Measurements from ENCODE around the gene DGCR8.

Gene DGCR8

DNA sequence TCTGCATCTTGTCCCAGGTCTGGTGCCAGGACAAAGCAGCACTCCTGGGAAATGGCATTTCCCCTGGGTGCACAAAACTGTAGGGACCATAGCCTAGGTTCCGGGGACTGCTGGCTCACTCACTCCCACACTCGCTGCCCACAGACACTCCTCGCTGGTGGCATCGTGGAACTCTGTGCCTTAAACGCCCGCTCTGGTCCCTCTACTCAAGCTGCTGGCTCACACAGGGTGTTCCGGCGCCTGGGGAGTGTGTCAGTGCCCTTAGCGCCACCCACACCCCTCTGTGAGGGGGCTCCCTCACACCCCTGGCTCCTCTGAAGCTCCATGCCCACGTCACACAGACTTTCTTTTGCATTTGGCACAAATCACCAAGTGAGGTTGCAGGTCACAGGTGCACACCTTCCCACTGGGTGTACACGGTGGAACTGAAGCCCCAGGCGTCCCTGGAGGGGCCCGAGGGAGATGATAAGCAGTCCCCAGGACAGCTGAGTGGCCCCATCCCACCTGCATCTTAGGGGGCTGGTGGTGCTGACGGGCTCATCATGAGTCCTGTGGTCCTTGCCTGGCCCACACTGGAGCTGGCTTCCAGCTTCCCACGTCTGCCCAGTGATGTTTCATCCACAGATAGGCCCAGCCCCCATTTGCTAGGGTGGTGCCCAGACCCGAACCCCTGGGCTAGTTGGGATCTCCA lies 23.2 kb upstream of the DGCR8 start:
- no peak overlapping the region for H3K9ac ChIP-seq
- no peak overlapping the region for H2AFZ ChIP-seq (ENCODE audit: low read depth)
- H3K27me3 ChIP-seq (ENCODE audit: insufficient read depth, low read depth) = no peaks in the 10 kb centered on the region
- no peaks in the 10 kb centered on the region for H3K4me1 ChIP-seq (ENCODE audit: low read depth, poor library complexity, severe bottlenecking)
- H3K27ac ChIP-seq = no peak overlapping the region
- no peaks in the 10 kb centered on the region for H3K36me3 ChIP-seq (ENCODE audit: insufficient read depth)
- H3K4me2 ChIP-seq = no peak overlapping the region
- TF ChIP-seq, protein P1, sequence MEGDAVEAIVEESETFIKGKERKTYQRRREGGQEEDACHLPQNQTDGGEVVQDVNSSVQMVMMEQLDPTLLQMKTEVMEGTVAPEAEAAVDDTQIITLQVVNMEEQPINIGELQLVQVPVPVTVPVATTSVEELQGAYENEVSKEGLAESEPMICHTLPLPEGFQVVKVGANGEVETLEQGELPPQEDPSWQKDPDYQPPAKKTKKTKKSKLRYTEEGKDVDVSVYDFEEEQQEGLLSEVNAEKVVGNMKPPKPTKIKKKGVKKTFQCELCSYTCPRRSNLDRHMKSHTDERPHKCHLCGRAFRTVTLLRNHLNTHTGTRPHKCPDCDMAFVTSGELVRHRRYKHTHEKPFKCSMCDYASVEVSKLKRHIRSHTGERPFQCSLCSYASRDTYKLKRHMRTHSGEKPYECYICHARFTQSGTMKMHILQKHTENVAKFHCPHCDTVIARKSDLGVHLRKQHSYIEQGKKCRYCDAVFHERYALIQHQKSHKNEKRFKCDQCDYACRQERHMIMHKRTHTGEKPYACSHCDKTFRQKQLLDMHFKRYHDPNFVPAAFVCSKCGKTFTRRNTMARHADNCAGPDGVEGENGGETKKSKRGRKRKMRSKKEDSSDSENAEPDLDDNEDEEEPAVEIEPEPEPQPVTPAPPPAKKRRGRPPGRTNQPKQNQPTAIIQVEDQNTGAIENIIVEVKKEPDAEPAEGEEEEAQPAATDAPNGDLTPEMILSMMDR (conservative IDR thresholded peaks at IDR 0.05; ENCODE audit: low read depth, low read length) = no peak
- no peaks in the 10 kb centered on the region for H3K79me2 ChIP-seq (ENCODE audit: insufficient read depth, low read depth)
- no peak overlapping the region for H3K4me3 ChIP-seq (IDR thresholded peaks at IDR 0.05; ENCODE audit: insufficient read depth, low read depth, low read length)
- no peaks in the 10 kb centered on the region for H4K20me1 ChIP-seq (ENCODE audit: insufficient read depth)

DNA sequence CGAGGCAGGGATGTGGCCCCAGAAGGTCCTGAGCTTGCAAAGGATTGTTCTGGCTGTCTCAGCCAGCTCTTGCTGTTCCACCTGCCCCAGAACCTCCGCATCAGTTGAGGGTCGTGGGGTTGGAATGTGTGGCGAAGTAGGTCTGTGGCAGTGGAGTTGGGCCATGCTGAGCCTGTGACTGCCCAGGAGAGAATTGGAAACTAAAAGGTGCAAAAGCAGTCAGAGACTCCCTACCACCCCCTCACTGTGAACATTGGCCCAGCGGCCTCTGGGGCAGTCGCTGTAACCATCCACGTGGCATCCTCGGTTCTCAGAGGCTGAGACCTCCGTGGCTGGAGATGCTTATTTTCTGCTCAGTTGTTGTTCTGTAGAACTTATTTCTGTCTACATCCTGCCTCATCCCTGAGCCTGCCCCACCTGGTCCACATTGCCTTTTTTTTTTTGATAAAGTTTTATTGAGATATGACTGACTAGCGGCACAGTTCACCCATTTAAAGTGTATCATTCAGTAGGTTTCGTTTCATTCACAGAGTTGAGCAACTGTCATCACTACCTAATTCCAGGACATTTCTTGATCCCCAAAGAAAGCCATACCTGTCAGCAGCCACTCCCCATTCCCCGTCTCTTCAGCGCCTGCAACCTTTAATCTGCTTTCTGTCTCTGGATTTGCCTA lies 22.3 kb upstream of the DGCR8 start:
- no peaks in the 10 kb centered on the region for H3K36me3 ChIP-seq (ENCODE audit: insufficient read depth)
- no peaks in the 10 kb centered on the region for H3K4me1 ChIP-seq (ENCODE audit: low read depth, poor library complexity, severe bottlenecking)

DNA sequence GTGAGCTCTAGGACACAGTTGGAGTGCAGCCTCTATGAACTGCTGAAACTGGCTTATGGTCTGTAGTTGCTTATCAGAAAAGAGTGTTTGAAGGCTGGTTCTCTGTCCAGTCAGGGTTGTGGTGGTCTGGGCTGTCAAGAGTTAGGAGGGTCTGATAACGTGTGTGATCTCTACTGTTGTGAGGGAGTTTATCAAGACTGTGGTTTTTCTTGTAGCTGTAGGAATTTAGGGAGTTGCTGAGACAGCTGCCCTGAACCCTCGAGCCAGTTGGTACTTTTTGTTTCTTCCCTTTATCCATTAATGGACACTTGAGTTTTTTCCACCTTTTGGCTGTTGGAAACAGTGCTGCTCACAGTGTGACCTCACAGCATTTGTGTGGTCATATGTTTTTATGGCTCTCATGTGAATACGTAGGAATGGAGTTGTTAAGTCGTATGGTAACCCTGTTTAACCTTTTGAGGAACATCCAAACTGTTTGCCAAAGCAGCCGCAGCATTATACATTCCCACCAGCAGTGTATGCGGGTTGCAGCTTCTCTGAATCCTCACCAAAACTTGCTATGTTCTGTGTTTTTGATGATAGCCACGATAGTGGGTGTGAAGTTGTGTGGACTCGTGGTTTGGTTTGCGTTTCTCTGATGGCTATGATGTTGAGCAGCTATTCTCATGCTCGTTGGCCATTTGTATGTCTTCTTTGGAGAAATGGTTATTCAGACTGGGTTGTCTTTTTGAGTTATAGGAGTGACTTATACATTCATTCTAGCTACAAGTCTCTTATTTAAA lies 20.9 kb upstream of the DGCR8 start:
- H3K9ac ChIP-seq = no peak overlapping the region
- H3K27me3 ChIP-seq (ENCODE audit: insufficient read depth, low read depth) = no peaks in the 10 kb centered on the region
- H4K20me1 ChIP-seq (ENCODE audit: insufficient read depth) = no peaks in the 10 kb centered on the region
- TF ChIP-seq, protein P1 (conservative IDR thresholded peaks at IDR 0.05; ENCODE audit: low read depth, low read length) = no peak
- no peaks in the 10 kb centered on the region for H3K36me3 ChIP-seq (ENCODE audit: insufficient read depth)
- no peak overlapping the region for H3K4me3 ChIP-seq (IDR thresholded peaks at IDR 0.05; ENCODE audit: insufficient read depth, low read depth, low read length)
- no peak overlapping the region for H3K27ac ChIP-seq
- no peak overlapping the region for H2AFZ ChIP-seq (ENCODE audit: low read depth)
- no peak overlapping the region for H3K4me2 ChIP-seq
- no peaks in the 10 kb centered on the region for H3K4me1 ChIP-seq (ENCODE audit: low read depth, poor library complexity, severe bottlenecking)
- no peaks in the 10 kb centered on the region for H3K79me2 ChIP-seq (ENCODE audit: insufficient read depth, low read depth)

More for the DNA sequence above, 22.3 kb upstream of the DGCR8 start:
- TF ChIP-seq, protein P1 (conservative IDR thresholded peaks at IDR 0.05; ENCODE audit: low read depth, low read length) = no peak
- Histone ChIP-seq H4K20me1 (ENCODE audit: insufficient read depth) (no peaks in the 10 kb centered on the region), H3K79me2 (ENCODE audit: insufficient read depth, low read depth) (no peaks in the 10 kb centered on the region), H3K4me2 (no peak overlapping the region), H3K27me3 (ENCODE audit: insufficient read depth, low read depth) (no peaks in the 10 kb centered on the region), H2AFZ (ENCODE audit: low read depth) (no peak overlapping the region), H3K27ac (no peak overlapping the region), H3K9ac (no peak overlapping the region), H3K4me3 (IDR thresholded peaks at IDR 0.05; ENCODE audit: insufficient read depth, low read depth, low read length) (no peak overlapping the region)

DNA sequence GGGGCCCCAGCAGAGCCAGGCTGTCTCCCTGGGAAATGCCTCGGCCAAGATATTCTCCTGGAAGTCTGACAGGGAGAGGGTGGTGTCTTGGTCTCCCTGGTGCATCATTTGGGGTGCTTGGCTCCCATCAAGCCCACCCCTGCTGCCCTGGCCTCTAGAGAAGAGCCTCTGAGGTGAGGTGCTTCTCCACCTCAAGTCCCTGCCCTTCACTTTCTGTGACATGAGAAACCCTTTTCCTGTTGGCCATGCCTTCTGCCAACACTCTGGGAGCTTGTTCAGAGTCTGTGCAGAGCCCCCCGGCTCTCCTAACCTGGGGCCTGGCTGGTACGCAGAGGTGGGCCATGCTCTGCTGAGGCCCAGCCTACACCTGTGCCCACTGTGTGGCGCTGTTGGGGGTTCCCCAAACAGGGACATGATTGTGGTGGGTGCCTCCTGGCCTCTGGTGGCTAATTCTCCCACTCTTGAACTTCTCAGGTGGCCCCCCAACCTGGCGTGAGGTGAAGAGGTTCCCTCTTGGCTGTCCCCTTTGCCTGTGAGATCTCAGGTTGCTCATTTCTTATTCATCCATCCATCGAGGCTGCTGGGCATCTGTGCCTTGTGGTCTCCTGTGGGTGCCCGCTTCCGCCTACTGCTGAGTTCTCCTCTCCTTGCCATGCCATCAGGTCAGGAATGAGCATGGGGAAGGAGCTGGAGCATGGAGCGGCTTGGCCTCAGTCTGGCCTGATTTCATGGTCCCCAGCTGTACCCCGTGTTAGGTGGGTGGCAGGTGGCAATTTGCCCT lies 19.2 kb upstream of the DGCR8 start:
- no peak overlapping the region for H3K9ac ChIP-seq
- no peaks in the 10 kb centered on the region for H4K20me1 ChIP-seq (ENCODE audit: insufficient read depth)

More for the DNA sequence above, 19.2 kb upstream of the DGCR8 start:
- H3K4me3 ChIP-seq (IDR thresholded peaks at IDR 0.05; ENCODE audit: insufficient read depth, low read depth, low read length) = no peak overlapping the region
- no peaks in the 10 kb centered on the region for H3K79me2 ChIP-seq (ENCODE audit: insufficient read depth, low read depth)
- no peak overlapping the region for H3K4me2 ChIP-seq
- H3K27ac ChIP-seq = no peak overlapping the region
- H2AFZ ChIP-seq (ENCODE audit: low read depth) = no peak overlapping the region
- TF ChIP-seq, protein P1 (conservative IDR thresholded peaks at IDR 0.05; ENCODE audit: low read depth, low read length) = no peak
- no peaks in the 10 kb centered on the region for H3K36me3 ChIP-seq (ENCODE audit: insufficient read depth)
- H3K4me1 ChIP-seq (ENCODE audit: low read depth, poor library complexity, severe bottlenecking) = no peaks in the 10 kb centered on the region
- H3K27me3 ChIP-seq (ENCODE audit: insufficient read depth, low read depth) = no peaks in the 10 kb centered on the region

All from KMS-11 (cell line).